ENCODE data around the gene PLA2G4B. TPM values are rescaled to one million over a fixed set of nuclear protein-coding genes. Genes with fewer than 3 reads are reported as not detected.

Gene PLA2G4B
- total and polyA plus RNA-seq, 10 of the 15 experiments (the other 5 are each of a cell fraction or from before 2014, with no cell fraction given) = 0.22 to 6.6 (median 2.9) TPM

GRCh38 chr15:41827880-41828806 is 10.5 kb upstream of the PLA2G4B start, which contains the start of gene JMJD7 (continued):
- TF ChIP-seq DPF2 (IDR thresholded peaks at IDR 0.05) (peak; percentile 40; the same call in 1 of the 2 replicates), MEF2B (IDR thresholded peaks at IDR 0.05; ENCODE audit: partially characterized antibody, poor library complexity, severe bottlenecking) (no peak), GATAD2B (conservative IDR thresholded peaks at IDR 0.05; ENCODE audit: low read depth) (peak; percentile 83), HCFC1 (IDR thresholded peaks at IDR 0.05; ENCODE audit: low read length) (no peak; the same call in 1 of the 2 replicates), CHD2 (IDR thresholded peaks at IDR 0.05; ENCODE audit: borderline replicate concordance, low read depth, low read length) (no peak), RFX5 (IDR thresholded peaks at IDR 0.05; ENCODE audit: low read depth, low read length) (no peak), POLR2A (IDR thresholded peaks at IDR 0.05; ENCODE audit: low read depth, low read length) (peak; percentile 84), IRF4 (IDR thresholded peaks at IDR 0.05; ENCODE audit: low read depth, low read length) (no peak), CHD4 (IDR thresholded peaks at IDR 0.05) (no peak), JUND (IDR thresholded peaks at IDR 0.05; ENCODE audit: low read depth, low read length) (no peak), SRF (IDR thresholded peaks at IDR 0.05; ENCODE audit: low read depth in 2 of 2, low read length in 2 of 2) (no peak), KDM1A (IDR thresholded peaks at IDR 0.05; ENCODE audit: borderline replicate concordance) (no peak), CREM (IDR thresholded peaks at IDR 0.05; ENCODE audit: low read depth) (peak; percentile 18; the same call in 1 of the 2 replicates), BCL3 (IDR thresholded peaks at IDR 0.05; ENCODE audit: borderline replicate concordance, insufficient read depth, low read depth, low read length, poor library complexity, severe bottlenecking) (peak; percentile 85), RELA (IDR thresholded peaks at IDR 0.05; ENCODE audit: borderline replicate concordance, partially characterized antibody) (peak; percentile 42), TCF12 (IDR thresholded peaks at IDR 0.05; ENCODE audit: low read depth, low read length) (no peak), POLR2AphosphoS2 (IDR thresholded peaks at IDR 0.05; ENCODE audit: low read depth, low read length) (peak; percentile 66; the same call in 1 of the 2 replicates), ATF2 (IDR thresholded peaks at IDR 0.05; ENCODE audit: low read length) (no peak), SPI1 (IDR thresholded peaks at IDR 0.05; ENCODE audit: borderline replicate concordance, insufficient read depth, low read depth, low read length) (no peak), CTCF (IDR thresholded peaks at IDR 0.05 in 2 of 3, conservative IDR thresholded peaks at IDR 0.05 in 1 of 3; ENCODE audit: control insufficient read depth in 2 of 3, extremely low read depth in 1 of 3, insufficient read depth in 1 of 3, low read depth in 3 of 3, low read length in 3 of 3) (no peak)

Data from GM12878 (cell line).